K562 (cell line): ENCODE data around the gene HMCES. TPM values are rescaled to one million over a fixed set of nuclear protein-coding genes. Genes with fewer than 3 reads are reported as not detected.

Experiments used
- CHD1 ChIP-seq: fragments of 200-600 bp; sonication (generic); IDR thresholded peaks from one replicate; pipeline ENCODE4 v1.6.1; 2012; ENCODE audit warnings: mild to moderate bottlenecking, moderate library complexity, low read length, inconsistent platforms
- FOXJ3 ChIP-seq: sonication (generic); formaldehyde crosslinking; IDR thresholded peaks from 2 replicates; pipeline ENCODE4 v1.4.0; 2020; ENCODE audit warnings: mild to moderate bottlenecking, missing genetic modification reagents
- KLF1 ChIP-seq: fragments of 450-650 bp; IDR thresholded peaks from 2 replicates; pipeline ENCODE4 v1.6.1; 2016; ENCODE audit warnings: missing genetic modification characterization, missing compliant biosample characterization
- NR2C2 ChIP-seq, 2 experiments: fragments of 200-800 bp in 1 of 2; sonication (Bioruptor generic) in 1 of 2; sonication (generic) in 1 of 2; formaldehyde crosslinking in 1 of 2; IDR thresholded peaks; 2 replicates each; pipeline versions ENCODE4 v1.6.1 to v1.8.0; 2016 to 2022; ENCODE audit warnings: mild to moderate bottlenecking in 1 of 2, missing compliant biosample characterization in 1 of 2, missing genetic modification characterization in 1 of 2, missing genetic modification reagents in 1 of 2
- POLR2G ChIP-seq: fragments of 200-400 bp; formaldehyde crosslinking; IDR thresholded peaks from 2 replicates; pipeline ENCODE4 v1.6.1; 2017; ENCODE audit warnings: low read depth, mild to moderate bottlenecking, antibody characterized with exemption, low read length, moderate library complexity
- SAFB2 ChIP-seq: fragments of 200-400 bp; formaldehyde crosslinking; IDR thresholded peaks from 2 replicates; pipeline ENCODE4 v1.6.1; 2018; ENCODE audit warnings: borderline replicate concordance, low read length, low read depth, moderate library complexity; ENCODE audit not compliant: severe bottlenecking
- SRF ChIP-seq, 2 experiments: fragments of 250-450, 450-650 bp in 1 of 2; sonication (Bioruptor Pico) in 1 of 2; sonication (generic) in 1 of 2; formaldehyde crosslinking; IDR thresholded peaks; 2 replicates each; pipeline versions ENCODE4 v1.5.0 to v1.5.1; 2020 to 2022; ENCODE audit warnings: mild to moderate bottlenecking in 1 of 2, missing genetic modification reagents in 1 of 2
- TAF15 ChIP-seq: fragments of 200-400 bp; formaldehyde crosslinking; IDR thresholded peaks from 2 replicates; pipeline ENCODE4 v1.6.1; 2017; ENCODE audit warnings: mild to moderate bottlenecking, low read depth, low read length, moderate library complexity
- TAF9B ChIP-seq: fragments of 450-650 bp; IDR thresholded peaks from 2 replicates; pipeline ENCODE4 v1.6.1; 2018; ENCODE audit warnings: mild to moderate bottlenecking; ENCODE audit not compliant: partially characterized antibody
- TRIM24 ChIP-seq, 2 experiments: fragments of 450-650 bp; IDR thresholded peaks; 2 replicates each; pipeline ENCODE4 v1.6.1; 2016
- ZKSCAN8 ChIP-seq: fragments of 200-800 bp; sonication (Bioruptor generic); IDR thresholded peaks from 2 replicates; pipeline ENCODE4 v1.6.1; 2016; ENCODE audit warnings: missing genetic modification characterization, missing compliant biosample characterization
- ZNF12 ChIP-seq: sonication (generic); formaldehyde crosslinking; IDR thresholded peaks from 2 replicates; pipeline ENCODE4 v1.4.0; 2020; ENCODE audit warnings: mild to moderate bottlenecking, missing genetic modification reagents
- ZNF175 ChIP-seq: fragments of 200-800 bp; sonication (Bioruptor generic); IDR thresholded peaks from 2 replicates; pipeline ENCODE4 v1.6.1; 2016; ENCODE audit warnings: low read depth, mild to moderate bottlenecking, missing genetic modification characterization, missing compliant biosample characterization
- ZNF79 ChIP-seq: fragments of 250-450 bp; sonication (Bioruptor Pico); IDR thresholded peaks from 2 replicates; pipeline ENCODE4 v1.4.0; 2020; ENCODE audit warnings: low read depth, mild to moderate bottlenecking, moderate library complexity
- polyA plus RNA-seq, 8 experiments: library from polyadenylated mRNA; depleted of rRNA in 4 of 8; stranded (reverse) in 5 of 8; unstranded in 3 of 8; fragments of >200 nt; fragmentation: Nextera tagmentation in 2 of 8; fragmentation: Illumina TruSeq in 1 of 8; extraction: Ambion mirVana in 2 of 8; extraction: Trizol in 1 of 8; gene quantifications; 2 replicates each; pipeline versions ENCODE4 v1.2.1 to v1.2.3, GENCODE V29; 2011 to 2014; ENCODE audit warnings: inconsistent platforms in 1 of 8, missing spikeins in 1 of 8
- total RNA-seq, 7 experiments: library from RNA; depleted of rRNA in 6 of 7; stranded (reverse); fragments of >200 nt in 6 of 7; fragmentation: Illumina TruSeq in 2 of 7; extraction: Trizol in 2 of 7; gene quantifications; 2 replicates each; pipeline versions ENCODE4 v1.2.1 to v1.2.3, GENCODE V29; 2011 to 2021; ENCODE audit warnings: low replicate concordance in 1 of 7
- TF ChIP-seq, protein P1 (sequence below): fragments of 250-450 bp; sonication (Bioruptor Pico); IDR thresholded peaks from 2 replicates; pipeline ENCODE4 v1.8.0; 2022; ENCODE audit warnings: inconsistent platforms
- TF ChIP-seq, protein P2 (sequence below): sonication (generic); formaldehyde crosslinking; IDR thresholded peaks from 2 replicates; pipeline ENCODE4 v1.8.1; 2022; ENCODE audit warnings: missing genetic modification reagents
- TF ChIP-seq, protein P3 (sequence below): fragments of 450-650 bp; formaldehyde crosslinking; IDR thresholded peaks from 2 replicates; pipeline ENCODE4 v1.4.0; 2020; ENCODE audit warnings: mild to moderate bottlenecking, mixed read lengths
- TF ChIP-seq, protein P4 (sequence below): fragments of 450-650 bp; IDR thresholded peaks from 2 replicates; pipeline ENCODE4 v1.6.1; 2017; ENCODE audit warnings: antibody characterized with exemption, mild to moderate bottlenecking

HMCES gene
- total and polyA plus RNA-seq, 9 of the 15 experiments (the other 6 are each of a cell fraction or from before 2014, with no cell fraction given) = 18.8 to 45.3 (median 24.8) TPM

DNA sequence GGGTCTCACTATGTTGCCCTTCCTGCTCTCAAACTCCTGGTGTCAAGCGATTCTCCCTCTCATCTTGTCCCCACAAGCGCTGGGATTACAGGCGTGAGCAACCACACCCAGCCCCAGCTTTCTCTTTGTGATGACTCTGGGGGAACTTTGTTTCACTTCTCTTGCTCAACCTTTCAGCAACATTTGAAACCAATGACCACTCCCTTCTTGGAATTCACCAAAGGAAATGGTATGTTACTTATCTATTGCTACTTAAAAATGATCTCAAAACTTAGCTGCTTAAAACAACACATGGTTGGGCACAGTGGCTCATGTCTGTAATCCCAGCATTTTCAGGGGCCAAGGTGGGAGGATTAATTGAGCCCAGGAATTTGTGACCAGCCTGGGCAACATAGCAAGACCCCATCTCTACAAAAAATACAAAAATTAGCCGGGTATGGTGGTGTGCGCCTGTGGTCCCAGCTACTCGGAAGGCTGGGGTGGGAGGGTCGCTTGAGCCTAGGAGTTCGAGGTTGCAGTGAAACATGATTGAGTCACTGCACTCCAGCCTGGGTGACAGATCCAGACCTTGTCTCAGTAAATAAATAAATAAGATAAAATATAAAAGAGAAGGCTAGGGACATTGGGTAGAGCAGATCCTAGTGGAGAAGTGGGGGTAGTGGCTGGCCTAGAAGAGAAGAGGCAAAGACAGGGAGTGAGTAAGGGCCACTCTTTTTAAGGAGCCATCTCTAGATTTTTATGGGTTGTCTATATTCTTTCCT is 39.5 kb upstream of the HMCES start (continued):
- TF ChIP-seq CHD1 = no peak
- TF ChIP-seq TRIM24 (IDR thresholded peaks at IDR 0.05) = peak in 1 of 2 experiments; percentile 63; a peak in 1 of 4 replicates
- no peak for TF ChIP-seq FOXJ3 (CRISPR knock-in tag)
- no peak for TF ChIP-seq ZKSCAN8 (CRISPR knock-in tag)
- no peak for TF ChIP-seq POLR2G
- TF ChIP-seq, protein P1, sequence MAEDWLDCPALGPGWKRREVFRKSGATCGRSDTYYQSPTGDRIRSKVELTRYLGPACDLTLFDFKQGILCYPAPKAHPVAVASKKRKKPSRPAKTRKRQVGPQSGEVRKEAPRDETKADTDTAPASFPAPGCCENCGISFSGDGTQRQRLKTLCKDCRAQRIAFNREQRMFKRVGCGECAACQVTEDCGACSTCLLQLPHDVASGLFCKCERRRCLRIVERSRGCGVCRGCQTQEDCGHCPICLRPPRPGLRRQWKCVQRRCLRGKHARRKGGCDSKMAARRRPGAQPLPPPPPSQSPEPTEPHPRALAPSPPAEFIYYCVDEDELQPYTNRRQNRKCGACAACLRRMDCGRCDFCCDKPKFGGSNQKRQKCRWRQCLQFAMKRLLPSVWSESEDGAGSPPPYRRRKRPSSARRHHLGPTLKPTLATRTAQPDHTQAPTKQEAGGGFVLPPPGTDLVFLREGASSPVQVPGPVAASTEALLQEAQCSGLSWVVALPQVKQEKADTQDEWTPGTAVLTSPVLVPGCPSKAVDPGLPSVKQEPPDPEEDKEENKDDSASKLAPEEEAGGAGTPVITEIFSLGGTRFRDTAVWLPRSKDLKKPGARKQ = no peak
- TF ChIP-seq KLF1 (tag) = peak; percentile 76; the same call in 1 of the 2 replicates
- no peak for TF ChIP-seq TAF9B
- TF ChIP-seq, protein P2, sequence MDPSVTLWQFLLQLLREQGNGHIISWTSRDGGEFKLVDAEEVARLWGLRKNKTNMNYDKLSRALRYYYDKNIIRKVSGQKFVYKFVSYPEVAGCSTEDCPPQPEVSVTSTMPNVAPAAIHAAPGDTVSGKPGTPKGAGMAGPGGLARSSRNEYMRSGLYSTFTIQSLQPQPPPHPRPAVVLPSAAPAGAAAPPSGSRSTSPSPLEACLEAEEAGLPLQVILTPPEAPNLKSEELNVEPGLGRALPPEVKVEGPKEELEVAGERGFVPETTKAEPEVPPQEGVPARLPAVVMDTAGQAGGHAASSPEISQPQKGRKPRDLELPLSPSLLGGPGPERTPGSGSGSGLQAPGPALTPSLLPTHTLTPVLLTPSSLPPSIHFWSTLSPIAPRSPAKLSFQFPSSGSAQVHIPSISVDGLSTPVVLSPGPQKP (CRISPR knock-in tag) = no peak
- peak; percentile 47; the same call in 1 of the 2 replicates for TF ChIP-seq ZNF175 (CRISPR knock-in tag)
- no peak for TF ChIP-seq TAF15
- TF ChIP-seq SRF (CRISPR knock-in tag; IDR thresholded peaks at IDR 0.05) = no peak
- TF ChIP-seq NR2C2 (CRISPR knock-in tag; IDR thresholded peaks at IDR 0.05) = no peak
- TF ChIP-seq NR2C2 (tag; IDR thresholded peaks at IDR 0.05) = peak; percentile 49
- TF ChIP-seq ZNF79 (CRISPR knock-in tag) = no peak
- TF ChIP-seq, protein P3, sequence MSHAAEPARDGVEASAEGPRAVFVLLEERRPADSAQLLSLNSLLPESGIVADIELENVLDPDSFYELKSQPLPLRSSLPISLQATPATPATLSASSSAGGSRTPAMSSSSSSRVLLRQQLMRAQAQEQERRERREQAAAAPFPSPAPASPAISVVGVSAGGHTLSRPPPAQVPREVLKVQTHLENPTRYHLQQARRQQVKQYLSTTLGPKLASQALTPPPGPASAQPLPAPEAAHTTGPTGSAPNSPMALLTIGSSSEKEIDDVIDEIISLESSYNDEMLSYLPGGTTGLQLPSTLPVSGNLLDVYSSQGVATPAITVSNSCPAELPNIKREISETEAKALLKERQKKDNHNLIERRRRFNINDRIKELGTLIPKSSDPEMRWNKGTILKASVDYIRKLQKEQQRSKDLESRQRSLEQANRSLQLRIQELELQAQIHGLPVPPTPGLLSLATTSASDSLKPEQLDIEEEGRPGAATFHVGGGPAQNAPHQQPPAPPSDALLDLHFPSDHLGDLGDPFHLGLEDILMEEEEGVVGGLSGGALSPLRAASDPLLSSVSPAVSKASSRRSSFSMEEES (CRISPR knock-in tag) = no peak
- TF ChIP-seq SAFB2 = no peak
- TF ChIP-seq, protein P4, sequence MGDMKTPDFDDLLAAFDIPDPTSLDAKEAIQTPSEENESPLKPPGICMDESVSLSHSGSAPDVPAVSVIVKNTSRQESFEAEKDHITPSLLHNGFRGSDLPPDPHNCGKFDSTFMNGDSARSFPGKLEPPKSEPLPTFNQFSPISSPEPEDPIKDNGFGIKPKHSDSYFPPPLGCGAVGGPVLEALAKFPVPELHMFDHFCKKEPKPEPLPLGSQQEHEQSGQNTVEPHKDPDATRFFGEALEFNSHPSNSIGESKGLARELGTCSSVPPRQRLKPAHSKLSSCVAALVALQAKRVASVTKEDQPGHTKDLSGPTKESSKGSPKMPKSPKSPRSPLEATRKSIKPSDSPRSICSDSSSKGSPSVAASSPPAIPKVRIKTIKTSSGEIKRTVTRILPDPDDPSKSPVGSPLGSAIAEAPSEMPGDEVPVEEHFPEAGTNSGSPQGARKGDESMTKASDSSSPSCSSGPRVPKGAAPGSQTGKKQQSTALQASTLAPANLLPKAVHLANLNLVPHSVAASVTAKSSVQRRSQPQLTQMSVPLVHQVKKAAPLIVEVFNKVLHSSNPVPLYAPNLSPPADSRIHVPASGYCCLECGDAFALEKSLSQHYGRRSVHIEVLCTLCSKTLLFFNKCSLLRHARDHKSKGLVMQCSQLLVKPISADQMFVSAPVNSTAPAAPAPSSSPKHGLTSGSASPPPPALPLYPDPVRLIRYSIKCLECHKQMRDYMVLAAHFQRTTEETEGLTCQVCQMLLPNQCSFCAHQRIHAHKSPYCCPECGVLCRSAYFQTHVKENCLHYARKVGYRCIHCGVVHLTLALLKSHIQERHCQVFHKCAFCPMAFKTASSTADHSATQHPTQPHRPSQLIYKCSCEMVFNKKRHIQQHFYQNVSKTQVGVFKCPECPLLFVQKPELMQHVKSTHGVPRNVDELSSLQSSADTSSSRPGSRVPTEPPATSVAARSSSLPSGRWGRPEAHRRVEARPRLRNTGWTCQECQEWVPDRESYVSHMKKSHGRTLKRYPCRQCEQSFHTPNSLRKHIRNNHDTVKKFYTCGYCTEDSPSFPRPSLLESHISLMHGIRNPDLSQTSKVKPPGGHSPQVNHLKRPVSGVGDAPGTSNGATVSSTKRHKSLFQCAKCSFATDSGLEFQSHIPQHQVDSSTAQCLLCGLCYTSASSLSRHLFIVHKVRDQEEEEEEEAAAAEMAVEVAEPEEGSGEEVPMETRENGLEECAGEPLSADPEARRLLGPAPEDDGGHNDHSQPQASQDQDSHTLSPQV = peak; percentile 53; the same call in 1 of the 2 replicates
- TF ChIP-seq ZNF12 (CRISPR knock-in tag) = no peak
